Hematopoietic multipotent progenitor cell treated with erythropoietin and hydrocortisone succinate and interleukin-3 and kit ligand, for 6 days (in vitro differentiated cells): ENCODE data around the gene NTNG1.

Experiments used
- DNase-seq: peaks from one replicate; pipeline ENCODE4 v3.0.0-alpha.2; 2015

The NTNG1 gene

GRCh38 chr1:107343601-107344000, 202.8 kb downstream of the NTNG1 start:
- no peak for DNase-seq

GRCh38 chr1:107344268-107344760, 203.5 kb downstream of the NTNG1 start:
- no peak for DNase-seq

- DNase-seq: no peak
Measured at GRCh38 chr1:107344836-107345235, 204.0 kb downstream of the NTNG1 start.

GRCh38 chr1:107352850-107353249, 212.0 kb downstream of the NTNG1 start:
- no peak for DNase-seq

- no peak for DNase-seq
Measured at GRCh38 chr1:107357376-107357775, 216.5 kb downstream of the NTNG1 start.

- no peak for DNase-seq
Measured at GRCh38 chr1:107358619-107359327, 217.9 kb downstream of the NTNG1 start.

GRCh38 chr1:107359472-107360241, 218.8 kb downstream of the NTNG1 start:
- no peak for DNase-seq

GRCh38 chr1:107362468-107363140, 221.8 kb downstream of the NTNG1 start:
- DNase-seq: no peak

- no peak for DNase-seq
Measured at GRCh38 chr1:107363154-107363553, 222.3 kb downstream of the NTNG1 start.

GRCh38 chr1:107365527-107366240, 224.8 kb downstream of the NTNG1 start:
- no peak for DNase-seq

GRCh38 chr1:107378426-107378825, 237.6 kb downstream of the NTNG1 start:
- DNase-seq: no peak

- DNase-seq: no peak
Measured at GRCh38 chr1:107378866-107379265, 238.0 kb downstream of the NTNG1 start.

- DNase-seq: no peak
Measured at GRCh38 chr1:107379826-107380225, 239.0 kb downstream of the NTNG1 start.

GRCh38 chr1:107389410-107390396, 248.9 kb downstream of the NTNG1 start:
- DNase-seq: no peak

- DNase-seq: no peak
Measured at GRCh38 chr1:107394301-107394700, 253.5 kb downstream of the NTNG1 start.

GRCh38 chr1:107401704-107402103, 260.9 kb downstream of the NTNG1 start:
- no peak for DNase-seq

- no peak for DNase-seq
Measured at GRCh38 chr1:107404756-107405155, 263.9 kb downstream of the NTNG1 start.

GRCh38 chr1:107405236-107405635, 264.4 kb downstream of the NTNG1 start:
- DNase-seq: no peak

- no peak for DNase-seq
Measured at GRCh38 chr1:107407011-107407410, 266.2 kb downstream of the NTNG1 start.

GRCh38 chr1:107413546-107413945, 272.7 kb downstream of the NTNG1 start:
- no peak for DNase-seq

- no peak for DNase-seq
Measured at GRCh38 chr1:107413951-107414350, 273.1 kb downstream of the NTNG1 start.

GRCh38 chr1:107414550-107414949, 273.7 kb downstream of the NTNG1 start:
- DNase-seq: no peak
